ENCODE measurements around the gene SLC5A5. TPM values are rescaled to one million over a fixed set of nuclear protein-coding genes. Genes with fewer than 3 reads are reported as not detected.

The SLC5A5 gene
- total RNA-seq, 1 experiment from 2014 or later, result 1.8 TPM

- H2BK12ac ChIP-seq (ENCODE audit: insufficient read length, low read depth, low read length), result no peak overlapping the region
- H3K27ac ChIP-seq (ENCODE audit: insufficient read length, low read depth, low read length), result peak overlapping the region; percentile 37
- no peak overlapping the region for H2AFZ ChIP-seq (ENCODE audit: low read length)
- no peak overlapping the region for H2BK120ac ChIP-seq (ENCODE audit: low read depth, low read length, poor library complexity, severe bottlenecking)
- DNase-seq, result no peak
- H3K4me2 ChIP-seq (ENCODE audit: insufficient read depth, insufficient read length, low read length), result peak overlapping the region; percentile 100
- no peaks in the 10 kb centered on the region for H3K9me3 ChIP-seq (ENCODE audit: control insufficient read depth, low read depth, low read length)
- H3K79me2 ChIP-seq (ENCODE audit: insufficient read depth, low read length), result peaks cover 16% of the 10 kb centered on the region; the same call in 1 of the 2 replicates
- peaks cover 4% of the 10 kb centered on the region for H3K23me2 ChIP-seq (ENCODE audit: insufficient read length, low read depth, low read length, poor library complexity, severe bottlenecking)
- H2BK20ac ChIP-seq (ENCODE audit: low read depth, low read length, poor library complexity, severe bottlenecking), result no peak overlapping the region
- H3K9ac ChIP-seq (ENCODE audit: extremely low read depth, insufficient read length, low read length), result peak overlapping the region; percentile 99
- H4K20me1 ChIP-seq (ENCODE audit: control insufficient read depth, insufficient read depth, insufficient read length), result no peaks in the 10 kb centered on the region
- H3K79me1 ChIP-seq (ENCODE audit: insufficient read depth, low read depth, low read length, poor library complexity, severe bottlenecking), result peaks cover 7% of the 10 kb centered on the region
- no peak for TF ChIP-seq CTCF (conservative IDR thresholded peaks at IDR 0.05)
- no peak overlapping the region for H3K18ac ChIP-seq (ENCODE audit: insufficient read length, low read depth, low read length)
- Mint-ChIP-seq H3K4me3 (peak overlapping the region; percentile 99 to 100), H3K9me3 (peaks cover 0 to 2% of the 10 kb centered on the region in 2 experiments; a peak in 2 of 5 replicates), H3K4me1 (peaks cover 13 to 30% of the 10 kb centered on the region in 2 experiments), H3K27me3 (ENCODE audit: low read depth) (no peaks in the 10 kb centered on the region; the same call in 1 of the 2 replicates), H3K36me3 (ENCODE audit: insufficient read depth in 1 of 3, low read depth in 3 of 3) (peaks cover 40 to 64% (median 51%) of the 10 kb centered on the region in 3 experiments), H3K27ac (peak overlapping the region; percentile 96 to 99 (median 97); a peak in 6 of 7 replicates)
- H4K5ac ChIP-seq (ENCODE audit: insufficient read length, low read depth, low read length), result no peak overlapping the region
- H4K8ac ChIP-seq (replicated peaks; ENCODE audit: insufficient read length, low read depth, low read length), result no peak overlapping the region
- H3K14ac ChIP-seq (ENCODE audit: insufficient read depth, low read length), result 0 out of 2 replicates have a peak overlapping the region, but pooled peaks have one; percentile 4
- no peaks in the 10 kb centered on the region for H3K4me1 ChIP-seq (ENCODE audit: insufficient read depth, low read length)
- H2BK5ac ChIP-seq (ENCODE audit: insufficient read length, low read length), result no peak overlapping the region
- no CpG with 5 or more reads among the region's 7 CpGs for WGBS (ENCODE audit: extremely low coverage, insufficient read length, low lambda C conversion rate)
- H3K56ac ChIP-seq (ENCODE audit: insufficient read length, low read depth, low read length), result no peak overlapping the region
- H3K4ac ChIP-seq (ENCODE audit: low read depth, low read length), result no peak overlapping the region
- no peaks in the 10 kb centered on the region for H3K27me3 ChIP-seq (ENCODE audit: insufficient read depth, low read length)
- no peak overlapping the region for H2AK5ac ChIP-seq (ENCODE audit: insufficient read length, low read length)
- no peak overlapping the region for H4K91ac ChIP-seq (ENCODE audit: insufficient read length, low read depth, low read length)
- no peak overlapping the region for H3K23ac ChIP-seq (ENCODE audit: insufficient read length, low read depth, low read length)
- H3T11ph ChIP-seq (ENCODE audit: low read length), result no peak overlapping the region
- no peak overlapping the region for H2BK15ac ChIP-seq (ENCODE audit: low read depth, low read length)
These were observed 10.8 kb upstream of the SLC5A5 start for GRCh38 chr19:17860993-17861360.

Data from H9 (cell line).